Upper lobe of right lung (tissue), 1 donor: ENCODE results near the gene CGNL1. TPM values are rescaled to one million over a fixed set of nuclear protein-coding genes. Genes with fewer than 3 reads are reported as not detected.
A peak's percentile ranks its signal among the peaks of the same experiment; 100 is the strongest.

ENCODE experiments used
- ATAC-seq: fragments of 200-7000 bp; cut with Tn5 transposase; one replicate; pipeline ENCODE4 v1.9.1; 2020; ENCODE audit warnings: mild to moderate bottlenecking, moderate library complexity
- DNase-seq: peaks from one replicate; pipeline ENCODE4 v3.0.0-alpha.2; 2020
- H3K27ac ChIP-seq: fragments of 200-600 bp; one replicate; pipeline ENCODE4 v1.8.0; 2022
- H3K27me3 ChIP-seq: fragments of 200-600 bp; one replicate; pipeline ENCODE4 v1.8.0; 2022; ENCODE audit warnings: mild to moderate bottlenecking
- H3K36me3 ChIP-seq: fragments of 200-600 bp; one replicate; pipeline ENCODE4 v1.8.0; 2022
- H3K4me1 ChIP-seq: fragments of 200-600 bp; one replicate; pipeline ENCODE4 v1.8.0; 2022
- H3K4me3 ChIP-seq: fragments of 200-600 bp; one replicate; pipeline ENCODE4 v1.8.0; 2022; ENCODE audit warnings: mild to moderate bottlenecking
- H3K9me3 ChIP-seq: fragments of 200-600 bp; one replicate; pipeline ENCODE4 v1.8.0; 2022
- CTCF ChIP-seq: fragments of 200-600 bp; IDR thresholded peaks from one replicate; pipeline ENCODE4 v1.8.0; 2022; ENCODE audit warnings: antibody characterized with exemption
- intact Hi-C: fragments of 100-400 bp; cut with DNase I; formaldehyde crosslinking; loops from one replicate; pipeline ENCODE4 v1.11.0; 2022
- total RNA-seq: library from RNA; stranded (reverse); fragmentation: NEBNext Ultra II Directional; extraction: Animal tissue kit (Norgen Biotek cat#: 25700); gene quantifications from one replicate; pipeline ENCODE4 v1.2.1, GENCODE V29; 2021
- donor health status: DM: no; HTN: yes; CAD: no; lungs with severe emphysema.

Gene CGNL1
- total RNA-seq, 1 donor from 2014 or later = 54.9 TPM

DNA sequence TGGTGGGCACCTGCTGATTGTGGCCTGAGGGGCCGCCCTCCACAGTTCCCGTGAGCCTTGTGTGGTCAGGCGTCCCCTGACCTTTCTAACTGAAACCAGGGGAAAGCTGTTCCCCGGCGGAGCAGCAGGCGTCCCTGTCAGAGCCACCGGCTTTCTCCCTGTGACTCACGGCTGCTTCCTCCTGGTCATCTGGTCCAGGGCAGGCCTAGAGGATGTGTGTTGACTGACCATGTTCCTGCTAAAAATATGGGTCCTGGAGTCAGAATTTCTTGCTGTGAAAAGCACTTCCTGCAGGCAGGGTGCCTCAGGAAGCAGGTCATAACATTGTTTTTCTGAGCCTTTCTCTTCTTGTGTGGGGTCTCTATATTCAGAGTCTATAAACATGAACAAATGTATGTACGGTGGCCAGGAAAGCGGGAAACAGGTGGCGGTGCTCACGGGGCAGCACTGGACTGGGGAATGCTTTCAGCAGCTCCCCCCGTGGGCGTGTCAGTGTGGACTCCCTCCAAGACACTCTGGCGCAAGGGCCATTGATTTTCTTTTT lies 38.4 kb upstream of the CGNL1 start:
- Histone ChIP-seq H3K27ac (peak overlapping the region; percentile 42), H3K4me3 (no peak overlapping the region), H3K9me3 (no peaks in the 10 kb centered on the region), H3K36me3 (no peaks in the 10 kb centered on the region), H3K4me1 (no peaks in the 10 kb centered on the region), H3K27me3 (no peaks in the 10 kb centered on the region)
- TF ChIP-seq CTCF = peak; percentile 23
- intact Hi-C loops = no loop called here
- ATAC-seq = peak; percentile 3
- peak; percentile 63 for DNase-seq

- no peak for ATAC-seq
- no peaks in the 10 kb centered on the region for H3K27me3 ChIP-seq
- H3K9me3 ChIP-seq = no peaks in the 10 kb centered on the region
- no peak overlapping the region for H3K27ac ChIP-seq
- no peak for DNase-seq
- intact Hi-C loops = no loop called here
- H3K4me1 ChIP-seq = no peaks in the 10 kb centered on the region
- TF ChIP-seq CTCF = no peak
- H3K4me3 ChIP-seq = no peak overlapping the region
- H3K36me3 ChIP-seq = no peaks in the 10 kb centered on the region
These were observed 37.0 kb upstream of the CGNL1 start for GRCh38 chr15:57339321-57339720.

- DNase-seq = peak; percentile 66
- Histone ChIP-seq H3K4me1 (no peaks in the 10 kb centered on the region), H3K36me3 (no peaks in the 10 kb centered on the region), H3K9me3 (no peaks in the 10 kb centered on the region), H3K27ac (no peak overlapping the region), H3K4me3 (no peak overlapping the region), H3K27me3 (no peaks in the 10 kb centered on the region)
- peak; percentile 88 for TF ChIP-seq CTCF
- intact Hi-C loops = loop anchor here (5.0 kb wide), 1 partner anchor 187 kb away; no protein-coding TSS in a partner anchor
- ATAC-seq = peak; percentile 88
These were observed 35.5 kb upstream of the CGNL1 start for GRCh38 chr15:57340682-57341259.

- Histone ChIP-seq H3K27ac (no peak overlapping the region), H3K36me3 (no peaks in the 10 kb centered on the region), H3K9me3 (no peaks in the 10 kb centered on the region), H3K4me1 (no peaks in the 10 kb centered on the region), H3K27me3 (no peaks in the 10 kb centered on the region), H3K4me3 (no peak overlapping the region)
- TF ChIP-seq CTCF = no peak
- DNase-seq = no peak
- intact Hi-C loops = loop anchor here (5.0 kb wide), 1 partner anchor 184 kb away; no protein-coding TSS in a partner anchor
- ATAC-seq = no peak
These were observed 33.3 kb upstream of the CGNL1 start for GRCh38 chr15:57343048-57343447.

- Histone ChIP-seq H3K4me1 (no peaks in the 10 kb centered on the region), H3K27me3 (no peaks in the 10 kb centered on the region), H3K9me3 (no peaks in the 10 kb centered on the region), H3K4me3 (no peak overlapping the region), H3K36me3 (no peaks in the 10 kb centered on the region), H3K27ac (no peak overlapping the region)
- intact Hi-C loops = loop anchor here (5.0 kb wide), 1 partner anchor 184 kb away; no protein-coding TSS in a partner anchor
- DNase-seq = no peak
- no peak for ATAC-seq
- TF ChIP-seq CTCF = no peak
These were observed 32.8 kb upstream of the CGNL1 start for GRCh38 chr15:57343498-57343897.
